HPDE6-E6E7 (cell line): ENCODE results near the gene EPHB3.

Experiments
- DNase-seq: peaks from one replicate; pipeline ENCODE4 v3.0.0; 2011; ENCODE audit warnings: missing footprints; ENCODE audit errors: extremely low spot score

The EPHB3 gene

DNA sequence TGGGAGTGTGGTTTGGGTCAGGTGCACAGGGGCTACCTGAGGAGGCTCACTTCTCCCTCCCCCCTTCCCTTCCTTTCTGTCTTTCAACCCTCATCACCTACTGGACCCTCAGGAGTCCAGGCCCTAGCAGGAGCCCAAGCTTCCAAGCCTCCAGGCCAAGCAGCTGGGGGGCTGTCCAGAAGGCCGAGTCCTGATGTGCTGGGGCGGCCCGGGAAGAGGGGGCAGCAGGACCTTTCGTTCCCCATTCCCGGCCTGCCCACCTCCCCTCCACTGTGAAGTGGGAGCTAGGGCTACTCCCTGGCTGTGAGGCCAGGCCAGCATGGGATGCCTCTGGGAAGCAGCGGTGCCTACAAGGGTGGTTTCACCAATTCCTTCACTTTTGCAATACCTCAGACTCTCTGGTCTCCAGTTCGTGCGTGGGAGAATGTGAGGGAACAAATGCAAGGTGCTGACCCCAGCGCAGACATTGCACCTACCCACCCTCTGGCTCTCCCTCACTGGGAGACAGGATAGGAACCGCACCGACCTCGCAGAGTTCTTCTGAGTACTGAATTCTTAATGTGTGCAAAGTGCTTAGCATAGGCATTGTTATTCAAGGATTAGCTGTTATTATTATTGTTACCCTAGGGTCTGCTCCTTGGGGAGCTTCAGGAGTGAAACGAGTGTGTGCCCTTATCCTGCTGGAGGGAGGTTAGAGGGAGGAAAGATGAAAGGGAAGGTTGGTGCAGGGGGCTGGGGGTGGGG is 2.5 kb downstream of the EPHB3 start:
- DNase-seq = no peak

DNA sequence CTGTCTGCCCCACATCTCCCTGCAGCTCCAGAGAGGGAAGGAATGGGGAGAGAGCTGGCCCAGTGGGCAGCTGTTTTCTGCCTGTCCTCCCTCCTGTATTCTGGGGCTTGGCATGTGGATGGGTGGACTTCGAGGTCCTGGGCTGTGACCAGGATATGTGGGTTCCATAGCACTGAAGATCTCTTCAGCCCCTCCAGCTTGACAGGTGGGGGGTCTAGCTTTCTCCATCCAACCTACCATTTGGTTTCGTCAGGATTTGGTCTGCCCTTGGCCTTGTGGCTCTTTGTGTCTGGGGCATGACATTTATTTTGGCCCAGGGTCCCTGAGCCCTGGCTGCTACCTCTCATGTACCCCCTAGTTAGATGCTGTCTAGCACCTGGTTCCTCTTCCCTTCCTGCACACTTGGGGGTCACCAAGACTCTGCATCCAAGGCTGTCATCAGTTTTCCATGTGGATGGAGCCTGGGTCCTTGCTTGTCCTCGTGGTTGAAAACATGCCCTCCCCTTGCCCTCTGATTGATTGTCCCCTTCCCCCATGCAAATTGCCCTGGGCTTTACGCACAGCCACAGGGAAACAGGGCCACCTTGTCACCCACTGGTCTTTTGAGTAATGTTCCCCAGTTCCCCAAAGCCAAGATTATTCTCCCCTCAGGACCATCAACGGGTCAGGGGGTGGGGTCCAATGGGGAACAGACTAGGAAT is 3.2 kb downstream of the EPHB3 start:
- DNase-seq = no peak

DNA sequence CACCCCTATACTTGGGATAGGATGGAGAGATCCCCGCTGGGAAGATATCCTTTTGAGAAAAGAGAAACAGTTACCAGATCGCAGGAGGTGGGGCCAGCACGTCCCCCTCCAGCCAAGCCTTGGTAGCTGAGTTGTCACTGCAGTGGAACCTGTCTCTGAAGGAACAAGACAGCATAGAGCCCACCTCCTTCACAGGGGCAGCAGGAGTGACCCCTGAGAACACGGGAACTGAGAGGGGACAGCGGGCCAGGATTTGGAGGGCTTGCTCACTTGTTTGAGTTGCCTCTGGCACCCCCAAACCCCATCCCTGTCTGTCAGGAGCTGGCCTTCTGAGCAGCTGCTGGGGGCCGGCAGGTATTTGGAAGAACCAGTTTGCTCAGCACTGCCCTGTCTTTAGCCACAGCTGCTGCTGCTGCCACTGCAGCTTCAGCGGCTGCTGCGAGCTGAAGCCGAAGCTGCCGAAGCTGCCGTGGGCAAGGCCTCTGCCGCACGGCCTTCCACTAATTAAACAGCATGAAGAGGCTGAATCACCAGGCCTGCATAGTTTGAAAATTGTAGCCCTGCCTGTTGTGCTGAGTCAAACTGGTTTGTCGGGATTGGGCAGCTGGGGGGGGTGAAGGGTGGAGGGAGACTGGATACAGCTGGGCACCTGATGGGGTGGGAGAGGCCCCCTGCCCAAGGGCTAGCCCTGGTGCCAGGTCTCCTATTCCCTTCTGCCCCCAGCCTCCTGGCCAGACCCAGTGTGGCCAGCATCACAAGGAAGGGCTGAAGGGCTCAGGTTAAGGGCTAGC is 4.0 kb downstream of the EPHB3 start:
- DNase-seq = peak; percentile 86

DNA sequence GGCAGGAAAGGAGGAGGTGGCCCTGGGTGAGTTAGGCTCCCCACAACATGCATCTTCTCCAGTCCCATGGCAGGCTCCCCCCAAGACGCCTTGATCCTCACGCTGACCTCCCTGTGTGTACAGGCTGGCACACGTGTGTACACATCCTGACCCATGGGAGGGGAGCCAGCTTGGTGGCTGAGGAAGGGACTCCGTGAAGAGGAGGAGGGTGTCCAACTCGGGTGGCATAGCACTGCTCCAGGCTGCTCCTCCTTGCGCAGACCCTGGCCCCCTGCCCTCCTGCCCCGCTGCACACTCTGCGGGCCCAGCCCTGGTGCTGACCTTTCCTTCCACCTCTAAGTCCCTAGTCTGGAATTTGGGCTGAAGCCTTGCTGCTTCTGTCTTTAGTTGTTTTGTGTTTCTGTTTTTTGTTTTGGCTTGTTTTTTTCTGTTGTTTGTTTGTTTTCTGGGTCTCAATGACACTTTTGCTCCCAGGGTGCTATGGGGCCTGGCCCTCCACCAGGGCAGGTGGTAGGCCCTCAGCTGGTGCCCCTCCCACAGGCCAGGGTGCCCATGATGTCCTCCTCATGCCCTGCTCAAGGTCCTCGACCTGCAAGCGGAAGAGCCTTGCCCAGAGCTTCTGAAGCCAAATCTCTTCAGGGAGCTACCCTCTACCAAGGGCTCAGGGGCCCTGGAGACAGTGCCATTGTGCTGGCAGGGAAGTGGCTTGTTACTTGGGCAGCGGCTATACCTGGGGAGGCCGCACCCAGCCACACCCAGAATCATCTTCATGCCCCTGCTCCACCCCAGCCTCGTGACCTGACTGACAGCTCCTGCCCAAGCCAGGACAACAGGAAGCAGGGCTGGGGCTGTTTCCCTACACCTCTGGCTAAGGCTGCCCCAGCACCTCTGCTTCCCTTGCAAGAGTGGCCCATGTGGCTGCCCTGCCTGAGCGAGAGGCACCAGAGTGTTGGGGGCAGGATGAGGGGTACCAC is 5.1 kb downstream of the EPHB3 start:
- peak; percentile 54 for DNase-seq

DNA sequence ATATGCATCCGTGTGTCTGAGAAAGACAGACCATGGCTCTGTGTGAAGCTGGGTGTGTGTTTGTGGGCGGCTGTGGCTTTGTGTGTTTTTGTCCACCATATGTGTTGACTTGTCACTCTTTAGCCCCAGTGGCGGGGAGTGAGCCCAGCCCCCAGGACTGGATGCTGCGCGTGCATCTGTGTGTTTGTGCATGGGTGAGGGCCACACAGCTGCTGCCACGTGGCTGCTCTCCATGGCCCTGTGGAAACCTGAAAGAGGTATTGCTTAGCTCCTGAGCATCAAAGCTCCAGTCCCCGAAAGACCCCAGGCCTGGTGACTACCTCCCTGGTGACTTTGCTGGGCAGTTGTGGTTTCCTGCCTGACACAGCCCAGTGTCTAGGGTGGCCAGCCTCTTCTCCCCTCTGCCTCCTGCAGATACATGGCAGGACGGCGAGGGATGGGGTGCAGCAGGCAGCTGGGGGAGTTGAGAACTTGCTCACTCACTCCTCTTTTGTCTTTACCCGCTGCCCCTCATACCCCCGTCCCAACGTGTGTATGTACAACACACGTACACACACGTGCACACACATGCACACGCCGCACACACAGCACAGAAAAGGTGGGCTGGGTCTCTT is 6.5 kb downstream of the EPHB3 start:
- DNase-seq = no peak

DNA sequence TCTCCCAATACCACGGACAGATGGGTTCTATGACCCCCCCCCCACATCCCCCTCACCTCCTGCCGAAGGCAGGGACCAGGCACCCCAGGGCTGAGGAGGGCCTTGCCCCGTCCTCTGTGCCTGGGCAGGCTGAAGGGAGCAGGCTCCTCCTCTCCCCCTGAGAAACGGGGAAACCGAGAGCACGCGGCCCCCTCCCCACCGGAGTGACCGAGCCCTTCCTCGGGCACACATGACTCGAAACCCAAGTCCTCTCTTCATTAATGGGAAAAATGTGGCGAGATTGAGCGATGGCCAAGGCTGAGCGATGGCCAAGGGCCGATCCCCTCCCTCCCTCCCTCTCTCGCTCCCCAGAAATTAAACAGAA is 7.0 kb downstream of the EPHB3 start:
- no peak for DNase-seq

DNA sequence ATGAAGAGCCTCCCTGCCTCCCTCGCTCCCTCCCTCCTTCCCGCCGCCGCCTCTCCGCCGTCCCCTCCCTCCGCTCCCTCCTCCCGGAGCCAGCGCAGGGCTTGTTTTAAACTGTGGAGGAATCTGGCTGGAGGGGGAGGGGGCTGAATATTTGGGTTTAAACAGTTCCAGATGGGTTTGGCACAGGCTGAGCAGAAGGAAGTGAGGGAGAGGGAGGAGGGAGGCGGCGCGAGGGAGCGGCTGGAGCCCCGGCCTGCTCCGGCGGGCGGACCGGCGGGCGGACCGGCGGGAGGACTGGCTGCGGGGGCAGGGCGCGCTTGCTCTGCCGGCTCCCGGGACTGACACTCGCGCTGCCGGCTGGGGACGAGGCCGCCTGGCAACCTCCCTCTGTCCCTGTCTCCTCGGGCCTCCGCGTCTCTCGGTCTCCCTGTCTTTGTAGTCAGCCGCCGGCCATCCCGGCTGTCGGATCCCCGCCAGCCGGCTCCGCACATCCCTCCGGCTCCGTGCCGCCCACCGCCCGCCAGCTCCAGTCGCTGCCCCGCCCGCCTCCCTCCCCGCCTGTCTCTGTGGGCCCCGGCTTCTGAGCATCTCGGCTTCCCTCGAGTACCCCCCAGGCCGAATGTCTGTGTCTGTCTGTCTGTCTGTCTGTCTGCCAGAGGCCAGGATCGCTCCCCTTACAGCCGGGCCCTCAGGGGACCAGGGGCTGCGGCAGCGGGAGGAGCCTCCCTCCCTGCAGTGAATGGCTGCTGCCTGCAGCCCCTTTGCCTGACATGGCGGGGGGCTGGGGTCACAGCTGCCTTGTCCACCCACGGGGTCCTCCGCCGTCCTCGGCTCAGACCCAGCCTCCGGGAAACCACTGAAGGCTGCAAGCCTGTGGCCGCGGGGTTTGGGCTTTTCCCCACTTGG is 7.6 kb downstream of the EPHB3 start:
- no peak for DNase-seq

DNA sequence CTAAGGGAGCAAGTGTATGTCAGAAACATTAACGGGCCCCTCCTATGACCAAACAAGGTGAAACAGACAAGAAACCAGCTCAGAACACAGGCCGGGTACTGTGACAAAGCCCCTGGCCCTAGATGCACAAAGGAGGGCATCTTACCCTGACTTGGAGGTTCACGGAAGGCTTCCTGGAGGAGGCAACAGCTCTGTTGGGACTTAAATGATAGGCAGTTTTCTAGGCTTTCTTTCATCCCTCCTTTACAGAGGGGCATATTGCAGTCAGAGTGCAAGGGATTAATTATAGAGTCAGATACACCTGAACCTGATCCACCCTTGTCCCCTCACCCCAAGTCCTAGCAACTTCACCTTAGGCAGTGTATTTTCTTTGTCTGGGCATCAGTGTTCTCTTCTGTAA is 8.4 kb downstream of the EPHB3 start:
- DNase-seq = no peak

DNA sequence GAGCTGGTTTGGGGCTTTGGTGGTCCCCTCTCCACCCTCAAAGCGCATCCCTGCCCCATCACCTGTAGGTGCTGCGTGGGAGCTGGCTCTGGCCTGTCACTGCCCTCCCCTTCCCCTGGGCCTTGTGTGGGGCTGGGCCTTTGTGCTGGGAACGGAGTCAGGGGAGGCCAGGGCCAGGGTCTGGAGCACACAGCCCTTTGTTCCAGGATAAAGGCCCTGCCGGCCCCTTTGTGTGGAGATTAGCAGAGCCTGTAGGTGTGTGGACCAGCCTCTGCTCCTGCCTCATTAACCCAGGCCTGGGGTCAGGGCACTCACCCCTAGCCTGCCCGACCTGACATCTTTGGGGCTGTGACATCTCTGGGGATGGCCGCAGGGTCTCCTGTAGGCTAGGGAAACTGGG is 8.9 kb downstream of the EPHB3 start:
- DNase-seq = no peak

DNA sequence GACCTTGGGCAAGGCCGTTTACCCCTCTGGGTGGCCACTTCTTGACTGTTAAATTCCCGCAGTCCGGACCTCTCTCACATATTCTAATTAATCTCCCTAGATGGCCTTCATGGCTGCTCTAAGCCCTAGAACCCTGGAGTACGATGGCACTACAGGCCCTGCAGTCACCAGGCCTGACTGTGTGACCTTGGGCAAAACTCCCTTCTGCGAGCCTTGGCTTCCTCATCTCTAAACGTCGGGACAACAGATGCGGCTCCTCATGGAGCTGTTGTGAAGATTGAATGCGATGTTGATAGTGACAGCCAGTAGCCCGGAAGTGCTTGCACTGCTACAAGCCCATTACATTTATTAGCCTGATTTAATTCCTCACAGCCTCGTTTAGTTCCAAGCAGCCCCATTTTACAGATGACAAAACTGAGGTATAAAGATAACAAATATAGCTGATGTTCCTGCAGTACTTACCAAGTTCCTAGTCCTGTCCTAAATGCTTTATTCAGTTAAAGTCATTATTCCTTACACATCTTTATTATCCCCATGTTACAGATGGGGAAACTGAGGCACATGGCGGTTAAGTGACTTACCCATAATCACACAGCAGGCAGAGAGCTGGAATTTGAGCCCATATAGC is 10.3 kb downstream of the EPHB3 start:
- no peak for DNase-seq

DNA sequence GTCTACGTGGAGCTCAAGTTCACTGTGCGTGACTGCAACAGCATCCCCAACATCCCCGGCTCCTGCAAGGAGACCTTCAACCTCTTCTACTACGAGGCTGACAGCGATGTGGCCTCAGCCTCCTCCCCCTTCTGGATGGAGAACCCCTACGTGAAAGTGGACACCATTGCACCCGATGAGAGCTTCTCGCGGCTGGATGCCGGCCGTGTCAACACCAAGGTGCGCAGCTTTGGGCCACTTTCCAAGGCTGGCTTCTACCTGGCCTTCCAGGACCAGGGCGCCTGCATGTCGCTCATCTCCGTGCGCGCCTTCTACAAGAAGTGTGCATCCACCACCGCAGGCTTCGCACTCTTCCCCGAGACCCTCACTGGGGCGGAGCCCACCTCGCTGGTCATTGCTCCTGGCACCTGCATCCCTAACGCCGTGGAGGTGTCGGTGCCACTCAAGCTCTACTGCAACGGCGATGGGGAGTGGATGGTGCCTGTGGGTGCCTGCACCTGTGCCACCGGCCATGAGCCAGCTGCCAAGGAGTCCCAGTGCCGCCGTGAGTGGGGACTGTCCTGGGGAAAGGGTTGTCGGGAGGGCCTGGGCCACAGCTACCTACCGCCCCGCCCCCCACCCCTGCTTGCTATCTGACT is 11.2 kb downstream of the EPHB3 start:
- DNase-seq = no peak

DNA sequence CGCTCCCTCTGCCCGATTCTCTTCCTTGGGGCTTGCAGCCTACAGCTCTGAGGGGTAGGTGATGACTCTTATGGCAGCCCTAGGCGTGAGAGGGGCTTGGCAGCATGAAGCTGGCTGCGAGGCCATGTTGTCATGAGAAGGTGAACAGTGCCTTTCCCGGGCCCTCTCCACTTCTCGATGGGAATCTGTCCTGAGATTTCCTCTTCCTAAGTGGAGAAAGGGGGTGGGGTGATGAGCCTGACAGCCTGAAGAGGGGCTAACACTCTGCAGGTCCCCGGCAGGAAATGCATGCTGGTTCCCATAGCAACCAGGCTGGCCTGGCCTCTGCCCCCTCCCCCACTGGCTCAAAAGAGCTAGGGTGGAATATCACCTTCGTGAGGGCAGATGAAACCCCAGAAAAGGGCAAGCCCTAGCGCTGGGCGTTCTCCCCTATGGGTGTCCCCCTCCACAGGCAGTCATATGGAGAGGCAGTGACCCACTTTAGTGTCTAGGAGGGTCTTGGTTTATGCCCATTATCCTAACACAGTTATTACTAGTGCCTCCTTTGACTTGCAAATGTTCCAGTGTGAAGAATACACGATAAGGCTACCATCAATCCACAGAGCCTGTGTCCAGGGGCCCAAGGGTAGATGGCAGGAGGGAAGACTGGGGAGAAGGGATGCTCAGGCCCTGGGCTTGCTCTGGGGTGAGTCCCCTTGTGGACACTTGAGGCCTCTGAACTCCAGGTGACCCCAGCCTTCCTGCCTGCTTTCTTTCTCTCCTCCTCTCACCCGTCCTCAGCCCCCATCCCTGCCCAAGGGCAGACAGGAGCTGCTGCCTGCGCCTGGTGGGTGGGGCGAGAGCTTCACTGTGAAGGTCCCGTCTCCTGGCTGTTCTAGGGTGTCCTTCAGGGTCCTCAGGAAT is 13.2 kb downstream of the EPHB3 start:
- DNase-seq = no peak

DNA sequence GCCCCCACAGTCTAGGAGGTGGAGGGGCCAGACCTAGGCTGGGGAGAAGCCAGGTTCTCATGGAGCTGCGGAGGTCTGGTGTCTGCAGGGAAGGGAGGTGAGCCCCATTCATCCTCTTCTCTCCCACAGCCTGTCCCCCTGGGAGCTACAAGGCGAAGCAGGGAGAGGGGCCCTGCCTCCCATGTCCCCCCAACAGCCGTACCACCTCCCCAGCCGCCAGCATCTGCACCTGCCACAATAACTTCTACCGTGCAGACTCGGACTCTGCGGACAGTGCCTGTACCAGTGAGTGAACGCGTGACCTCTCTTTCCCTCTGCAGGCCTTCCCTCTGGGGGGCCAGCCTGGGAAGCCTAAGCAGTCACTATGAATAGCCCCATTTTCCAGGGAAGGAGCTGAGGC is 14.1 kb downstream of the EPHB3 start:
- no peak for DNase-seq

DNA sequence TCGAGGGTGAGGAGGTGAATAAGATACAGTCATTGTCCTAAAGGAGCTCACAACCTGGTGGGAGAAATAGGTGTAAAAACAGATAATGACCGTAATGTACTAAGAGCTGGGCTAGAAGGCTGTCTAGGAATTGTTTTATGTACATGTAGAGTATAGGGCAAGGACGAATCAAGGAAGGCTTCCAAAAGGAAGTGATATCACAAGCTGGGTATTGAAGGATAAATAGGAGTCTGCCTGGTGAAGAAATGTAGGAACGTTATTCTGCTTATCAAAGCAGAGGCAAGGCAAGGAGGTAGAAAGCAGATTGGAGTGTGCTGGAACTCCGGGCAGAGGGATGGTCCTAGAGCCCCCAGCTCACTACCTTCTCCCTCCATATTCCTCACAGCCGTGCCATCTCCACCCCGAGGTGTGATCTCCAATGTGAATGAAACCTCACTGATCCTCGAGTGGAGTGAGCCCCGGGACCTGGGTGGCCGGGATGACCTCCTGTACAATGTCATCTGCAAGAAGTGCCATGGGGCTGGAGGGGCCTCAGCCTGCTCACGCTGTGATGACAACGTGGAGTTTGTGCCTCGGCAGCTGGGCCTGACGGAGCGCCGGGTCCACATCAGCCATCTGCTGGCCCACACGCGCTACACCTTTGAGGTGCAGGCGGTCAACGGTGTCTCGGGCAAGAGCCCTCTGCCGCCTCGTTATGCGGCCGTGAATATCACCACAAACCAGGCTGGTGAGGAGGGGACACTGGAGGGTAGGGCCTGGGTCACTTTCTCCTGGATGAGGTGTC is 15.1 kb downstream of the EPHB3 start:
- no peak for DNase-seq

DNA sequence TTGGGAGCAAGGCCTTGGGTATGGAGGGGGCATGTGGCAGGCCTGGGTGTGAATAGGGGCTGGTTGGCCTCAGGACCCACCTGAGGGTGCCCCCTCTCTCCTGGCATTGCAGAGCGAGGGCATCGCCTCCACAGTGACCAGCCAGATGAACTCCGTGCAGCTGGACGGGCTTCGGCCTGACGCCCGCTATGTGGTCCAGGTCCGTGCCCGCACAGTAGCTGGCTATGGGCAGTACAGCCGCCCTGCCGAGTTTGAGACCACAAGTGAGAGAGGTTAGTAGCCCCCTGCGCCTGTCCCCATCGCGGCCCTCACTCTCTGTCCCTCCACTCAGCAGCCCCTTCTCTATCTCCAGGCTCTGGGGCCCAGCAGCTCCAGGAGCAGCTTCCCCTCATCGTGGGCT is 16.0 kb downstream of the EPHB3 start:
- DNase-seq = no peak

DNA sequence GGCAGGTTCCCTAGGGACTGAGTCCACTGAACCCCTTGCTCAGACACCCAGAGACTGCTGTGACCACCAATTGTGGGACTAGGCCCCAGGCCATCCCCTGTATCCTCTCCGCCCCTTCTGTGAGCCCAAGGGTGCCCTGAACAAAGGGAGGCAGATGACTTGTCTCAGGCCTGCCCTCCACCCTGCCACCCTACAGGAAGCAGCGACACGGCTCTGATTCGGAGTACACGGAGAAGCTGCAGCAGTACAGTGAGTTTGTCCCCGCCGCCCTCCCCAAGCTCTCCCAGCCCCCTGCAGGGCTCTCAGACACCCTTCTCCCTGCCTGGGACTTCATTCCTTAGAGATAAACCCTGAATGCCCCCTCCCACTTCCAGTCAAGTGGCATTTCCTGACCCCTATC is 16.6 kb downstream of the EPHB3 start:
- DNase-seq = no peak

DNA sequence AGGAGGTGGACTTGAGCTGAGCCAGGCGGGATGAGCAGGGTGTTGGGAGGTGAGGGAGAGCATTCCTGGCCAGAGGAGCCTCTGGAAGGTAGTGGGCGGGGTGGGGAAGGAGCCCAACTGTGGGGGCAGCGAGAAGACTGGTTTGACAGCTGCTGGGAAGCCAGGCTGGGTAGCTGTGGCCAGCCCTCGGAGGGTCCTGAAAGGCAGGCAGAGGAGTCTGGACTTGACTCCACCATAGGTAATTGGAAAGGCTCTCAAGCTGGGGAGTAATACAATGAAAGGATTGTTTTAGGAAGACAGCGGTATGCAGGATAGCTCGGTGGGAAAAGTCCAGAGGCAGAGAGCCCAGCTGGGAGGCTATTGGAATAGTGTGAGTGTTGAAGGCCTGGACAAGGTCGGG is 17.2 kb downstream of the EPHB3 start:
- no peak for DNase-seq
